ENCODE data around the gene ALDH2.
A peak's percentile ranks its signal among the peaks of the same experiment; 100 is the strongest.
"Not testable (repeated sequence)": the region's sequence is repeated elsewhere in the genome, so short reads cannot be mapped to it uniquely, and the experiment has no call there.

ALDH2 gene

DNA sequence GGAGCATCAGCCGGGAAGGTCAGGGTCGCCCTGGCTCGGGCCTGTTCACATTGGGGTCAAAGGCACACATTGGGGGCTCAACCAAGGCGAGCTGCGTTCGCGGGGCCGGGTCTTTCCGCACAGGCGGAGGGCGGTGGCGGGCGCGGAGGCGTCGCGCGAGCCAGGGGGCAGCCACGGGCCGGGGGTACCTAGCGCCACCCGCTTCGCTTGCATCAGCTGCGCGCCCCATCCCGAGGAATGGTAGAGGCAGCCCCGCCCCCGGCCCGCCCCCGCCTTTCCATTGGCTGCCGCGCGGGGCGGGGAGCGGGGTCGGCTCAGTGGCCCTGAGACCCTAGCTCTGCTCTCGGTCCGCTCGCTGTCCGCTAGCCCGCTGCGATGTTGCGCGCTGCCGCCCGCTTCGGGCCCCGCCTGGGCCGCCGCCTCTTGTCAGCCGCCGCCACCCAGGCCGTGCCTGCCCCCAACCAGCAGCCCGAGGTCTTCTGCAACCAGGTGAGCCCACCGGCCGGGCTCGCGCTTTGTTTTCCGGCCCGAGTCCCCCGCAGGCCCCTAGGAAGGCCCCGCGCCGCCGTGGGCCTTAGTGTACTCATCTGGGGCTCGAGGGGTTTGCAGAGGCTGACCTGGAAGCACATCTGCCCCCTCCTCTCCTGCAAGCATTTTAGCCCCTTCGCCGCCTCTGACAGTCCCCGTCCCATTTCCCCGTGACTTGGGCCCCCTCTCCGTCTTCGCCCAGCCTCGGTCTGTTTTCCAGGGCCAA is at the start of gene ALDH2:
Gene ALDH2 (plus strand): TSS at position 326 of the 754 bp plus-strand sequence. CDS start 50 bp downstream, at position 376.
- peak; percentile 43 to 73 (median 43) for DNase-seq

DNA sequence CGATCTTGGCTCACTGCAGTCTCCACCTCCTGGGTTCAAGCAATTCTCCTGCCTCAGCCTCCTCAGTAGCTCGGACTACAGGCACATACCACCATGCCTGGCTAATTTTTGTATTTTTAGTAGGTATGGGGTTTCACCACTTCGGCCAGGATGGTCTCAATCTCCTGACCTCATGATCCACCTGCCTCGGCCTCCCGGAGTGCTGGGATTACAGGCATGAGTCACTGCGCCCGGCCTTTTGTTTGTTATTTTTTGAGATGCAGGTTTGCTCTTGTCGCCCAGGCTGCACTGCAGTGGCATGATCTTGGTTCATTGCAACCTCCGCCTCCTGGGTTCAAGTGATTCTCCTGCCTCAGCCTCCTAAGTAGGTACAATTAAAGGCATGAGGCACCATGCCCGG is 47.4 kb upstream of the ALDH2 start:
- not testable (repeated sequence) for DNase-seq

DNA sequence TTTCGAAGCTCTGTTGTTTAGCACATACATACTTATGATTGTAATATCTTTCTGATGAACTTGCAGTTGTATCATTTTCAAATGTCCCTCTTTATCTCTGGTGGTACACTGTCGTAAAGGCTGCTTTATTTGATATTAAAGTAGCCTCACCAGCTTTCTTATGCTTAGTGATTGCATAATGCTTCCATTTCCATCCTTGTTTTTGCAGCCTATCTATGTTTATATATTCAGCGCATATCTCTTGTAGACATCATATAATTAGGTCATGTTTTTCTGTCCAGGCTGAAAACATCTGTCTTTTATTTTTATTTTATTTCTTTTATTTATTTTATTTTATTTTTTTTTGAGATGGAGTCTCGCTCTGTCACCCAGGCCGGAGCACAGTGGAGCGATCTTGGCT is 46.3 kb upstream of the ALDH2 start:
- DNase-seq, result no peak

DNA sequence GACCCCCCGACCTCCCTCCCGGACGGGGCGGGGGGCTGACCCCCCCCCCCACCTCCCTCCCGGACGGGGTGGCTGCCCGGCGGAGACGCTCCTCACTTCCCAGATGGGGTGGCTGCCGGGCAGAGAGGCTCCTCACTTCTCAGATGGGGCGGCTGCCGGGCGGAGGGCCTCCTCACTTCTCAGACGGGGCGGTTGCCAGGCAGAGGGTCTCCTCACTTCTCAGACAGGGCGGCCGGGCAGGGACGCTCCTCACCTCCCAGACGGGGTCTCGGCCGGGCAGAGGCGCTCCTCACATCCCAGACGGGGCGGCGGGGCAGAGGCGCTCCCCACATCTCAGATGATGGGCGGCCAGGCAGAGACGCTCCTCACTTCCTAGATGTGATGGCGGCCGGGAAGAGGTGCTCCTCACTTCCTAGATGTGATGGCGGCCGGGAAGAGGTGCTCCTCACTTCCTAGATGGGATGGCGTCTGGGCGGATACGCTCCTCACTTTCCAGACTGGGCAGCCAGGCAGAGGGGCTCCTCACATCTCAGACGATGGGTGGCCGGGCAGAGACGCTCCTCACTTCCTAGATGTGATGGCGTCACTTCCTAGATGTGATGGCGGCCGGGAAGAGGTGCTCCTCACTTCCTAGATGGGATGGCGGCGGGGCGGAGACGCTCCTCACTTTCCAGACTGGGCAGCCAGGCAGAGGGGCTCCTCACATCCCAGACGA is 42.9 kb upstream of the ALDH2 start:
- not testable (repeated sequence) for DNase-seq

DNA sequence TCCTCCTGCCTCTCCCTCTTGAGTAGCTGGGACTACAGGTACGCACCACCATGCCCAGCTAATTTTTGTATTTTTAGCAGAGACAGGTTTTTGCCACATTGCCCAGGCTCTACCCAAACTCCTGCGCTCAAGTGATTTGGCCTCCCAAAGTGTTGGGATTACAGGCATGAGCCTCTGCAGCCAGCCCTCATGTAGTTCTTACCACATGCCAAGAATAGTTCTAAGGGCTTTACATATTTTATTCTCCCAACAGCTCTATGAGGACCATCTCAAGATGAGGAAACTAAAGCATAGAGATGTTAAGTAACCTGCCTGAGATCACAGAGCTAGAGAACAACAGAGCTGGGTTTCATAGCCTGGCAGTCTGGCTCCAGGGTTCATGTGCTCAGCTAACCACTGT is 37.9 kb upstream of the ALDH2 start:
- no peak for DNase-seq

DNA sequence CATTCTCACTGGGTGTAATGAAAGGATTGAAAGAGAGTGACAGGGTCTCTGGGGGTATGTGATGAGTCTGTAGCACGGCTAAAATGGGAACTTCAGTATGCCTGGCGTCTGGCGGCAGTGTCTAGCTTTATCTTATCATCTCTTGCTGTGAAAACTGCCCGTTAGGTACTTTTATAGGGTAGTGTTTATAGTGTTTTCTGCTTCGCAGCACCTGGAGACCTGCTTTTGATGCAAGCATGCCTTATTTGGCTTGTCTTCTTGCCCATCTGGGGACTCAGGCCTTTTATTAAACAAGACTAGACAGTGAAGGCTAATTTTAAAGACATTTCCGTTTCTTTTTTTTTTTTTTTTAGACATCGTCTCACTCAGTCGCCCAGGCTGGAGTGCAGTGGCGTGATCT is 36.3 kb upstream of the ALDH2 start:
- DNase-seq, result no peak

DNA sequence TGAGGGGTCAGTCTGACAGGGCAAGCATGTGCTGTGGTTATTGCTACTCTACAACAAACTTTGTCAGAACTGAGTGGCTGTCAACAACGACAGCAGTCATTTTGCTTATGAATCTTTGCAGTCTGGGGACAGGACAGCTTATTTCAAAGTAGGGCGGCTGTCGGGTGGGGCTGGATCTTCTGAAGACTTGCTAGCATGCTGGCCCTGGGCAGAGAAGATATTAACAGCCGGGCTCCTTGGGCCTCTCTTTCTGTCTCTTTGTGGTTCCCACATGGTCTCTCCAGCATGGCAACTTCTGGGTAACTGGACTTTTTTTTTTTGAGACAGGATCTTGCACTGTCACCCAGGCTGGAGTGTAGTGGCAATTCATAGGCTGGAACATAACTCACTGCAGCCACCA is 33.9 kb upstream of the ALDH2 start:
- DNase-seq, result no peak

DNA sequence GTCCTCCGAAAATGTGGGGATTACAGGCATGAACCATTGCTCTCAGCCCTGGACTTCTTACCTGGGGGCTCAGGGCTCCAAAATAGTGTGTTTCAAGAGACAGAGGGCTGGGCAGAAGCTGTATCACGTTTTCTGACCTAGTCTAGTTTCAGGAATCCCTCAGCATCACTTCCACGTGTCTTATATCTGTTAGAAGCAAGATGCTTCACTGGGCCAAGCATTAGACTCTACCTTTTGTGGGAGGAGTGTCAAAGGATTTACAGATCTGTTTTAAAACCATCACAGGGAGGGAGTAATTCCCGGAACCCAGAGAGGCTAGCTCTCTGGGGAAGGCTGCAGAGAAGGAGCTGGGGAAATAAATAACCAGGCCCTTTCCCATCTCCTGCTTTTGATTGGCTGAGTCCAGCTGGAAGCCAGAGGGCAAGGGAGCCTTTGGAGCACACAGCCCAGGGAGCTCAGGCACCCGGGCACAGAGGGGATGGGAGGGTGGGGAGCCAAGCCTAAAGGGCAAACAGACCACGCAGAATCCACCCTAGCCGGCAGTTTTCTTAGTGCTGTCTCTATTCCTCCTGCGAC is 33.3 kb upstream of the ALDH2 start:
- no peak for DNase-seq

GRCh38 chr12:111739524-111739923 is 27.2 kb upstream of the ALDH2 start:
- not testable (repeated sequence) for DNase-seq

GRCh38 chr12:111741235-111741812 is 25.4 kb upstream of the ALDH2 start:
- no peak for DNase-seq

- DNase-seq, result no peak
Observed at GRCh38 chr12:111745211-111745610, 21.5 kb upstream of the ALDH2 start.

DNA sequence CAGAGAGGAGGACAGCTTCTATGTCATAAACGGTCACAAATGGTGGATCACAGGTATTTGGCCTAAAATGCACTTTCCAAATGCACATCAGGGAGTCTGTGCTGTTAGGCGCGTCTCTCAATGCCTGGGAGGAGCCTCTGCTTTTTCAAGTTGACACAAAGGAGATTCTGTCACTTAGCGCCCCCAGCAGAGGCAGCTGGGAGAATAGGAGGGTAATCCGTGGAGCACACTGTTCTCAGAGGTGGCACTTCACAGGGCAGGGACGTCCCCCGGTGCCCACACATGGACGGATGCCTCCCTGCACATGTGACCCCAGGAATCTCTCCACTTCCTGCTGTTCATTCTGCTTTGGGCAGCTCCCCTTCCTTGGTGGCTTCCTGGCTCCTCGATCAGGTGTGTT is 19.4 kb upstream of the ALDH2 start:
- DNase-seq, result no peak

DNA sequence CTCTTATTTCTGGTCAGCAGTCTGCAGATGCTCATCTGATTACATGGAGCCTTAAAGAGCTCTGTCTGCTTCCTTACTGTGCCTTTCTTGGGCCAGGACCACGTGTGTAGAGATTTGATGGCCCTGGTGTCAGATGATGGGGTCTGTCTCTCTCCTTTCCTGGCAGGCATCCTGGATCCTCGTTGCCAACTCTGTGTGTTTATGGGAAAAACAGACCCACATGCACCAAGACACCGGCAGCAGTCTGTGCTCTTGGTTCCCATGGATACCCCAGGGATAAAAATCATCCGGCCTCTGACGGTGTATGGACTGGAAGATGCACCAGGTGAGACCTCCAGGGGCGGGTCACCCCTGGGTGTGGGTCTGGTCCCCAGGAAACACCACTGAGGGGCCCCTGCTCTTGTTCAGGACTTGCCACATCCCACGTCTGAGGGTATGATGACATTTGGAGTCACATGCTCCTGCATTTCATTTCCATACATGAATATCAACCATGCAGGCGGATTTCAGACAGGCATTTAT is 18.5 kb upstream of the ALDH2 start:
- DNase-seq, result no peak

DNA sequence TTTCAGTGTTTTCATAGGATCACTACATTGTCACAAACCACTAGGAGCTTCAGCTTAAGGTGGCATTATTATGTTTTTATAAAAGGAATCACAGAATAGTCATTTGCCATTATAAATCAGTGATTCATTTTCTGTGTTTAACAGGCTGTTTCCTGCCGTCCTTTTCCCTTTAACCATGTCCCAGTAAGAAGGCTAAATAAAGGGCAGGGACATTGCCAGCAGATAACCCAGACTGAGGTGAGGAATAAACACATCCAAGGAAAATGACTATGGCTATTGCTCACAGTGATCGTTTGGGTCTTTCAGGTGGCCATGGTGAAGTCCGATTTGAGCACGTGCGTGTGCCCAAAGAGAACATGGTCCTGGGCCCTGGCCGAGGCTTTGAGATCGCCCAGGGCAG is 17.9 kb upstream of the ALDH2 start:
- no peak for DNase-seq

- no peak for DNase-seq
Observed at GRCh38 chr12:111749391-111749790, 17.3 kb upstream of the ALDH2 start.

DNA sequence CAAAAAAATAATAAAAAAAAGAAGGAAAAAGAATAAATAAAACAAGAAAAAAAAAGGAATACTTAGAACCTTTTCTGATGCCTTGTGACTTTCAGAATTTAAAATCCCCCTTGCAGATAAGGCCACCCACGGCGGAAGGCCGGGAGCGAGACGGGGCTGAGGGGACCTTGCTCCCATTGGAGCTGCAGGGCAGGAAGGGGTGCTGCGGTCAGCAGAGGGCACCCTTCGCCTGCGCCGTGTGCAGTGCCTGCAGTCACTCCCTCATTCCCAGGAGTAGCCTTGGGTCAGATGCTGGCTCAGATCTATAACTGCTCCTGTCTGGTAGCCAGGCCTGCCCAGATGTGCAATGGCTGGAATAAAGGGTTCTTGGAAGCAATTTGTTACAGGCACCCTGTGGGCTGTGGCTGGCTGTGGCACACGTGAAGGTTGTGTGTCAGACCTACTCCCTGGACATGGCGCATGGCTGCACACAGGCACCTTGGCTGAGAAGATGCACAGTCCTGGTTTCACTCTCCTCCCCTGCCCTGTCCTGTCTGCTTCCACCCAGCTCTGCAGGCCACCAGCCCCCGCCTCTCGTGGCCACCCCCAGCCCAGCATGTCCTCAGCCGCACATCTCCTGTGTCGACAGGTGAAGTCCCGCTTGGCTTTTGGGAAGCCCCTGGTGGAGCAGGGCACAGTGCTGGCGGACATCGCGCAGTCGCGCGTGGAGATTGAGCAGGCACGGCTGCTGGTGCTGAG is 13.4 kb upstream of the ALDH2 start:
- DNase-seq, result peak; percentile 55 to 79 (median 66)

GRCh38 chr12:111754671-111755070 is 12.1 kb upstream of the ALDH2 start:
- no peak for DNase-seq

GRCh38 chr12:111756196-111756595 is 10.5 kb upstream of the ALDH2 start:
- DNase-seq, result no peak

GRCh38 chr12:111756681-111757080 is 10.1 kb upstream of the ALDH2 start:
- DNase-seq, result no peak

- peak; percentile 60 to 64 (median 61) for DNase-seq
Observed at GRCh38 chr12:111757361-111758119, 9.2 kb upstream of the ALDH2 start.

- DNase-seq, result no peak
Observed at GRCh38 chr12:111758120-111758561, 8.6 kb upstream of the ALDH2 start.

- no peak for DNase-seq
Observed at GRCh38 chr12:111759271-111759670, 7.5 kb upstream of the ALDH2 start.
